Measurements from ENCODE around the gene MACO1.

DNA sequence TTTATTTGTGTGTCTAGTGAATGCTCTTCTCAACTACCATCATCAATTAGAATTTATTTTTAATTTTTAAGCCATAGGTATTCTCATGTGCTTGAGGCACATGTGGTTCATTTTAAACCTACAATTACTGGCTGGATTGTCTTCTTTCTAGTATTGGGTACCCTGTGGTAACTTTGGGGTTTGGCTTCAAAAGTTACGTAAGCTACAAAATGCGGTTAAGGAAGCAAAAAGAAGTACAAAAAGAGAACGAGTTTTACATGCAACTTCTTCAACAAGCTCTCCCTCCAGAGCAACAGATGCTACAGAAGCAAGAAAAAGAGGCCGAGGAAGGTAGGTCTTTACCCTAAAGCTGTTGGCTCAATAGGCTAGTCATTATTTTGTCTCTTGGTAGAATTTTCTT is 25.8 kb downstream of the MACO1 start:
- TF ChIP-seq EZH2 (IDR thresholded peaks at IDR 0.05; ENCODE audit: borderline replicate concordance, low read length), result no peak
- TF ChIP-seq, protein P1, sequence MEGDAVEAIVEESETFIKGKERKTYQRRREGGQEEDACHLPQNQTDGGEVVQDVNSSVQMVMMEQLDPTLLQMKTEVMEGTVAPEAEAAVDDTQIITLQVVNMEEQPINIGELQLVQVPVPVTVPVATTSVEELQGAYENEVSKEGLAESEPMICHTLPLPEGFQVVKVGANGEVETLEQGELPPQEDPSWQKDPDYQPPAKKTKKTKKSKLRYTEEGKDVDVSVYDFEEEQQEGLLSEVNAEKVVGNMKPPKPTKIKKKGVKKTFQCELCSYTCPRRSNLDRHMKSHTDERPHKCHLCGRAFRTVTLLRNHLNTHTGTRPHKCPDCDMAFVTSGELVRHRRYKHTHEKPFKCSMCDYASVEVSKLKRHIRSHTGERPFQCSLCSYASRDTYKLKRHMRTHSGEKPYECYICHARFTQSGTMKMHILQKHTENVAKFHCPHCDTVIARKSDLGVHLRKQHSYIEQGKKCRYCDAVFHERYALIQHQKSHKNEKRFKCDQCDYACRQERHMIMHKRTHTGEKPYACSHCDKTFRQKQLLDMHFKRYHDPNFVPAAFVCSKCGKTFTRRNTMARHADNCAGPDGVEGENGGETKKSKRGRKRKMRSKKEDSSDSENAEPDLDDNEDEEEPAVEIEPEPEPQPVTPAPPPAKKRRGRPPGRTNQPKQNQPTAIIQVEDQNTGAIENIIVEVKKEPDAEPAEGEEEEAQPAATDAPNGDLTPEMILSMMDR (IDR thresholded peaks at IDR 0.05; ENCODE audit: low read length), result no peak
